Fibroblast of pulmonary artery (primary cell): Measurements from ENCODE around the gene VPS26B.
A peak's percentile ranks its signal among the peaks of the same experiment; 100 is the strongest.

Source experiments
- DNase-seq: peaks from one replicate; pipeline ENCODE4 v3.0.0-alpha.2; 2010; ENCODE audit warnings: low read depth
- H3K4me3 ChIP-seq: replicated peaks from 2 replicates; pipeline ENCODE4 v1.5.1; 2011; ENCODE audit warnings: low read depth, mild to moderate bottlenecking, control low read depth, low read length, moderate library complexity
- CTCF ChIP-seq: IDR thresholded peaks from 2 replicates; pipeline ENCODE4 v1.5.1; 2011; ENCODE audit warnings: mild to moderate bottlenecking, control low read depth, low read length, inconsistent platforms; ENCODE audit errors: missing control alignments

Gene VPS26B

DNA sequence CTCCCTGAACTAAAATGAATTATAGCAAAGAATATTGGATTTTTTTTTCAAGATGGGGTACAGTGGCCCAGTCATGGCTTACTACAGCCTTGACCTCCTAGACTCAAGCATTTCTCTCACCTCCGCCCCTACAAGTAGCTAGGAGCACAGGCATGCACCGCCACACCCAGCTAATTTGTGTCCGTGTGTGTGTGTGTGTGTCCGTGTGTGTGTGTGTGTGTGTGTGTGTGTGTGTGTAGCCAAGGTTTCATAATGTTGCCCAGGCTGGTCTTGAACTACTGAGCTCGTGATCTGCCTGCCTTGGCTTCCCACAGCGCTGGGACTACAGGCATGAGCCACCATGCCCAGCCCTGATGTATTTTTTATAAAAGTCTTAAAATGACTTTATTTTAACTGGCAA is 16.1 kb downstream of the VPS26B start:
- H3K4me3 ChIP-seq = no peak overlapping the region
- DNase-seq = no peak
- TF ChIP-seq CTCF = no peak

GRCh38 chr11:134242376-134242775 is 17.9 kb downstream of the VPS26B start:
- H3K4me3 ChIP-seq = no peak overlapping the region
- DNase-seq = no peak
- no peak for TF ChIP-seq CTCF

GRCh38 chr11:134243913-134244312 is 19.4 kb downstream of the VPS26B start:
- no peak overlapping the region for H3K4me3 ChIP-seq
- DNase-seq = no peak
- no peak for TF ChIP-seq CTCF

DNA sequence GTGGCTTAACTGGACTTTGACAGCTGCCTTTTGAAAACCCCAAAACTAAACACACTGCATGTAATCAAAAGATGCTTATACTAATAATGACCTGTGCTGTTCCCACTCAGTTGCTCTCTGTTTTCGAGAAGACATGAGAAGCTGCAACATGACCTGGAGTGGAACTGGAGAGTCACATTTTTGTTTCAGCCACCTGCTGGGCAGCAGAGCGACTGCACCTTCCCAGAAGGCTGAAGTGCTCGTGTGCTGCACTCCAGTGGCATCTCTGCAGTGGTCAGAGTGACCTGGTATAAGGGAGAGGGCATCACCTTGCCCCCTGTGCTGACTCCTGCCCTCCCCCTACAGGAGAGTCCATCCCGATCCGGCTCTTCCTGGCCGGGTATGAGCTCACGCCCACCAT is 20.1 kb downstream of the VPS26B start:
- TF ChIP-seq CTCF = peak; percentile 56
- DNase-seq = peak; percentile 50
- no peak overlapping the region for H3K4me3 ChIP-seq

DNA sequence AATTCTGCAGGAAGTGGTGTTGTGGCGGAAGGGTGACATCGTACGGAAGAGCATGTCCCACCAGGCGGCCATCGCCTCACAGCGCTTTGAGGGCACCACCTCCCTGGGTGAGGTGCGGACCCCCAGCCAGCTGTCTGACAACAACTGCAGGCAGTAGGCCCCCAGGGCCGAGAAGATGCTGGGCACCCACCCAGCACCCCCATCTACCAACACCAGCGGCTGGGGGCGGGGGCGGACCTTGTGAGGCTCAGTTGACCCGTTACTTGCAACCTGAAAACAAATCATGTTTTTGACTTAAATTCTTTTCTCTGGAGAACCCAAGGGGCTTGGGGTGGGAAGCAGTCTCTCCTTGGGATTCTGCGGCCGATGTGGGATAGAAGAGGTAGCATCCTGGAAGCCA is 21.0 kb downstream of the VPS26B start:
- TF ChIP-seq CTCF = no peak
- DNase-seq = no peak
- H3K4me3 ChIP-seq = no peak overlapping the region

- no peak for TF ChIP-seq CTCF
- no peak for DNase-seq
- H3K4me3 ChIP-seq = no peak overlapping the region
Measured at GRCh38 chr11:134246100-134246499, 21.6 kb downstream of the VPS26B start.

DNA sequence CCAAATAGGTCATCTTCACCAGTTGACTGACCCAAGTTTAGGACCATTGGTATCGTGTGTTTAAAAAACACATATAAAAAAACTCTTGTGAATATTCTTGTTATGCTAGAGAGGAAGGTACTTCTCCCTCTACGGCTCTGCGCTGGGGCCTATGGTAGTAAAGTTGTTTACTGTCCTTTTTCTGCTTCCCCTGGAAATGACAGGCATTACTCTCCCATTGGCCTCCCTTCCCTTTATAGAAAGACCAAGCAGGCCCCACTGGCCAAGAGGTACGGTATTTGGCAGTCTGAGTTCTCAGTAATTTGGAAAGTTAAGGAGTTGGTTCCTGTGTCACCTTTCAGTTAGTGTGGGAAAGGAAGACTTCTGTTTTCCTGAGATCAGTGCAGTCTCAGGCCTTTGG is 22.2 kb downstream of the VPS26B start:
- TF ChIP-seq CTCF = no peak
- no peak for DNase-seq
- H3K4me3 ChIP-seq = no peak overlapping the region
